HPDE6-E6E7 (cell line): ENCODE data around the gene ZNF12.

Source experiments
- DNase-seq: peaks from one replicate; pipeline ENCODE4 v3.0.0; 2011; ENCODE audit warnings: missing footprints; ENCODE audit errors: extremely low spot score

The ZNF12 gene

GRCh38 chr7:6647541-6647940 is 59.2 kb downstream of the ZNF12 start:
- DNase-seq, result no peak

DNA sequence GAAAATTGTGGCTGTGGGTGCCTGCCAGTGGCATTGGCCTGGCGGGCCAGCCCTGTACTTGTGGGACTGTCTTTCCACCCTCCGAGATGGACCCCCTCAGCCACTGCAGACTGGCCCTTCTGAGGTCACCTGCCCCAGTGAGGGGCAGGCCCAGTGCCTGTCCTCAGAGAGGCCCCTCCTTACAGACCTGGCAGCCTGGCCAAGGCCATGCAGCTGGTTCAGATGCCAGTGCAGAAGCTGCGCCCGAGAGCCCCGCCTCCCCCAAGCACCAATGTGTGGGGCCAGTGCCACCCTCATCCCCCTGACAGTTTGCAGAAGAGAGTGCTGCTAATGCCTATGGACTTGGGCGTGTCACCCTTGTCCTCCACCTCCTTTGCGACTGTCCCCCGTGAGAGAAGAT is 59.7 kb downstream of the ZNF12 start:
- DNase-seq, result no peak

GRCh38 chr7:6646465-6646864 is 60.3 kb downstream of the ZNF12 start:
- DNase-seq, result no peak

GRCh38 chr7:6644728-6645127 is 62.0 kb downstream of the ZNF12 start:
- DNase-seq, result no peak

- DNase-seq, result no peak
Observed at GRCh38 chr7:6643915-6644625, 62.7 kb downstream of the ZNF12 start.

DNA sequence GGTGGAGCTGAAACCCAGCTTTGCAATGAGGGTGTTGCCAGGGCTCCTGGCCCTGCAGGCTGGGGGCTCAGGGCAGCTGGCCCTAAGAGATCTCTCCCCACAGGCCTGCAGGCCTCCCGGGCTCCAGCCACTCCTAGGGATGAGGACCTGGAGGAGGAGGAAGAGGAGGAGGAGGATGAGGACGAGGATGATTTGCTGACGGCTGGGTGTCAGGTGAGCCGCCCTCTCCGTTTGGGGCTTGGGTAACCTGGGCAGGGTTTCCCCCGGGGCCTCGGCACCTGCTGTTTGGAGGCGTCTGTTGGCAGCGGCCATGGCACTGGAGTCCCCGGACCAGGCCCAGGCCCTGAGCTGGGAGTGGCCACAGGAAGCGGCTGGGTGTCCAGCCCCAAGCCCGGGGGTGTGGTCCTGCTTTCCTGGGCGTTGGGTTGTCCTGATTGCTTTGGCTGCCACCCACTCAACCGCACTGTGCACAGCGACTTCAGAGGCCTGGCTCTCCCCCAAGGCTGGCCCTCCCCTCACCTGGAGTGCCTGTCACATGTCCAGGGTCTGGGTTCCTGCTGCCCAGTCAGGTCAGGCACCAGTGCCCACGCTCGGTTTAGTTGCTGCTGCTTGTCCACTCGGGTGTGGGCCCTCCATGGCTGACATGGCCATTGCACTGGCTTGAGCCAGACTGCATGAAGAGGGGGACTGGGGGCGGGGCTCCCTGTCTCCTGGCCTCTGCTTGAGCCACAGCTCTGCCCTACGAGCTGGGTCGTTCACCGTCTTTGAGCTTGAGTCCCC is 63.7 kb downstream of the ZNF12 start:
- no peak for DNase-seq

DNA sequence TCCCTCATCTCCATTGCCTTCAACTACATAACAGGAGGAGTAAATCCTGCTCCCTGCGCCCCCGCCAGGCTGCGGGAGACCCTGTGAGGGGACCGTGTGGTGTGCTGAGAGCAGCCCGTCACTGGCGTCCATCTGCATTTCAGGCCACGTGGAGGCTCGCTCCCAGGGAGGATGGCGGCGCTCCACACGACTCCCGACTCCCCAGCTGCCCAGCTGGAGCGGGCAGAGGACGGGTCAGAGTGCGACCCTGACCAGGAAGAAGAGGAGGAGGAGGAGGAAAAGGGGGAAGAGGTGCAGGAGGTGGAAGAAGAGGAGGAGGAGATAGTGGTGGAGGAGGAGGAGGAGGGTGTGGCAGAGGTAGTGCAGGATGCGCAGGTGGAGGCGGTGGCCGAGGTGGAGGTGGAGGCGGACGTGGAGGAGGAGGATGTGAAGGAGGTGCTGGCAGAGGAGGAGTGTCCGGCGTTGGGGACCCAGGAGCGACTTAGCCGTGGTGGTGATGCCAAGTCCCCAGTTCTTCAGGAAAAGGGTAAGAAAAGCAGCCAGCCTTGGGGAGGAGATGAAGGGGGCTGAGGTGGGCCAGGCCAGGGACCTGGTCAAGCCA is 64.4 kb downstream of the ZNF12 start:
- no peak for DNase-seq

DNA sequence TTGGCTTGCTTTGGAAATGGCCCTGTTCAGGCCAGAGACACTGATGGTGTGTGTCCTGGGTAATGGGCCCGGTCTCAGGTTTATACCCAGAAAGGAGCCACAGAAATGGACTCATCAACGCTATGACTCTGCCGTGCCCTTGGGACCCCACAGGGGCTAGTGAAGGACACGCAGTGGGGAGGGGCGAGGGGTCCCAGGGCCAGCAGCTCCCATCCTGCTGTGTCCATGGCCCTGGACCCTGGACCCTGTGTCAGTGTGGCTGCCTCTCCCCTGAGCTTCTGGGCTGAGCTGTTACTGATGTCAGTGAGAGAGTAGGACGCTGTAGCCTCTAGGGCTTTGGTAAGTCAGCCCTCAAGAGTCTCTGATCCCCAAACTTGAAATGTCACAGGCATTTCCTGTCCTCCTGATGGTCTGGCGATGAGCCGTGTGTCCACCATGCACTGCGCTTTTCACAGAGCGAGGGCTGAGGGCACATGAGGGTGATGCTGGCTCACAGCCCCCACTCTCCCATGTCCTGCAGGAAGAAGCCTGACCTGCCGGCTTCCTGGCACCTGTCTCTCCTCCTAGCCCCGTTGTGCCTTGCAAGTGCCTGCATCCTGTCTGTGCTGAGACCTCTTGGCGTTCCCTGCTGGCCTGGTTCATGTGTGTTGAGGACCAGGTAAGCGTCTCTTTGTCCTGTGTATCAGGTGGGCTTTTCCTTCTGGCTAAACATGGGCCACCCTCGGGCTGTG is 65.3 kb downstream of the ZNF12 start:
- DNase-seq, result no peak

DNA sequence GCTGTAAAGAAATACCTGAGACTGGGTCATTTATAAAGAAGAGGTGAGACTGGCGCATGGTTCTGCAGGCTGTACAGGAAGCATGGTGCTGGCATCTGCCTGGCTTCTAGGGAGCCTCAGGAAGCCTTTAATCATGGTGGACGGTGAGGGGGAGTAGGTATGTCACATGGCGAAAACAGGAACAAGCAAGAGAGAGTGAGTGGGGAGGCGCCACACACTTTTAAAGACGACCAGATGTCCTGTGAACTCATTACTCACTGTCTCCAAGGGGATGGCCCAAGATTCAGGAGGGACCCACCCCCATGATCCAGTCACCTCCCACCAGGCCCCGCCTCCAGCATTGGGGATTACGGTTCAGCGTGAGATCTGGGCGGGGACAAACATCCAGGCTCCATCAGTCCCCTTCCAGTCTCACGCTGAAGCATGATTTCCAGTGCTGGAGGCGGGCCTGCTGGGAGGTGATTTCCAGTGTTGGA is 66.5 kb downstream of the ZNF12 start:
- no peak for DNase-seq

DNA sequence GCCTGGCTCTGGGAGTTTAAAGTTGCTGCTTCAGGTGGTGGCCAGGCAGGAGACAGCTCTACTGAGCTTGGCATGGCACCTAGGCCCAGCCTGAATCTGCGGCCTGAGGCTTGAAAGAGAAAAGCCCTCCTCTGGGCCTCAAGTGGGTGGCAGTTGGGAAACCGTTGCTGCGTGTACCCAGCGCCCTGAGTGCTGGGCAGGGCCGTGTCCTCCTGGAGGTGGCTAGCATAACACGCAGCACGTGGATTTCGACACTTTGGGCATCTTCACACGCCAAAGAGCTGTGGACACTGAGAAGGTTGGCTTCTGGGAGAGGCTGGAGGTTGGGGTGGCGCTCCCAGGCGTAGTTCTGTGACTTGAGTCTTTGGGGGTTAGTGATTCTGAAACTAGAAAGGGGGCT is 67.1 kb downstream of the ZNF12 start:
- DNase-seq, result no peak

GRCh38 chr7:6639032-6639431 is 67.7 kb downstream of the ZNF12 start:
- DNase-seq, result no peak
